Left ventricle myocardium superior (tissue), 1 donor: ENCODE data around the gene ZMYM2. TPM values are rescaled to one million over a fixed set of nuclear protein-coding genes. Genes with fewer than 3 reads are reported as not detected.
"Not testable (repeated sequence)": the region's sequence is repeated elsewhere in the genome, so short reads cannot be mapped to it uniquely, and the experiment has no call there.

Source experiments
- ATAC-seq: fragments of 200-7000 bp; cut with Tn5 transposase; one replicate; pipeline ENCODE4 v1.9.1; 2020; ENCODE audit warnings: mild to moderate bottlenecking, moderate library complexity
- DNase-seq: peaks from one replicate; pipeline ENCODE4 v3.0.0-alpha.2; 2020
- intact Hi-C: fragments of 100-400 bp; cut with micrococcal nuclease; formaldehyde crosslinking; loops from one replicate; pipeline ENCODE4 v1.11.0; 2022
- total RNA-seq: library from RNA; stranded (reverse); fragmentation: NEBNext Ultra II Directional; extraction: Animal tissue kit (Norgen Biotek cat#: 25700); gene quantifications from one replicate; pipeline ENCODE4 v1.2.1, GENCODE V29; 2021
- donor health status: DM: no; HTN: yes; CAD: no; lungs with severe emphysema.

ZMYM2 gene
- total RNA-seq, 1 donor from 2014 or later = 49.8 TPM

DNA sequence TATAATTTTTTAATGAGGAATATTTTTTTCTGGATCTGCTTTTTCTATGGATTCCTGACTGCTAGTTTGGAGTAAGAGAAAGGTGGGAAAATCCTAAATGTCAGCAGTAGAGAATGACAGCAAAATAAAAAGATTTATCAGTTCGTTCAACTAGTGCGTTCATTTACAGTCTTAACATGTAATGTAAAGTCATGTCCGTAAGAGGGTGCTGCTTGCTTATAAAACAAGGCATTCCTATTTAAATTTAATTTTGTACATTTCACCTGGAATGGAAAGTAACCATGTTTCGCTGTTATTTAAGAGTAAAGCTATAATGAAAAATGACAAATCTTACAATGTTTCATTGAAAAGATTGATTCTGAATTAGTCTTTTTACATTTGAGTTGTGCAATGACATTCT, 76.6 kb downstream of the ZMYM2 start:
- ATAC-seq (no peak), DNase-seq (no peak)
- intact Hi-C loops = no loop called here

DNA sequence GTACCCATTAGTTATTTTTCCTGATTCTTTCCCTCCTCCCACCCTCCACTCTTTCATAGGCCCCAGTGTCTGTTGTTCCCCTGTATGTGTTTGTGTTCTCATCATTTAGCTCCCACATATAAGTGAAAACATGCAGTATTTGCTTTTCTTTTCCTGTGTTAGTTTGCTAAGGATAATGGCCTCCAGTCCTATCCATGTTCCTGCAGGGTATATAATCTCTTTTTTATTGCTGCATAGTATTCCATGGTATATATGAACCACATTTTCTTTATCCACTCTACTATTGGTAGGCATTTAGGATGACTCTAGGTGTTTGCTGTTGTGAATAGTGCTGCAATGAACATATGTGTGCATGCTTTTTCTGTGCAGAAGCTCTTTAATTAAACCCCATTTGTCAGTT, 79.4 kb downstream of the ZMYM2 start:
- no peak for ATAC-seq
- intact Hi-C loops = no loop called here
- DNase-seq = no peak

DNA sequence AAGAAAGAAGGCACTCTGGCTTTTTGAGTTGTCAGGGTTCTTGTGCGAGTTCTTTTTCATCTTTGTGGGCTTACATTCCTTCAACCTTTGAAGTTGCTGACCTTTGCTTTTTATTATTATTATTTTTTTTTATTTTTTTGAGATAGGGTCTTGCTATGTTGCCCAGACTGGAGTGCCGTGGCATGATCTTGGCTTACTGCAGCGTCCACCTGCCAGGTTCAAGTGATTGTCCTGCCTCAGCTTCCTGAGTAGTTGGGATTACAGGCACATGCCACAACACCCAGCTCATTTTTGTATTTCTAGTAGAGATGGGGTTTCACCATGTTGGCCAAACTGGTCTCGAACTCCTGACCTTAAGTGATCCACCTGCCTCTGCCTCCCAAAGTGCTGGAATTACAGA, 84.1 kb downstream of the ZMYM2 start:
- DNase-seq, intact Hi-C loops, ATAC-seq: not testable (repeated sequence)

DNA sequence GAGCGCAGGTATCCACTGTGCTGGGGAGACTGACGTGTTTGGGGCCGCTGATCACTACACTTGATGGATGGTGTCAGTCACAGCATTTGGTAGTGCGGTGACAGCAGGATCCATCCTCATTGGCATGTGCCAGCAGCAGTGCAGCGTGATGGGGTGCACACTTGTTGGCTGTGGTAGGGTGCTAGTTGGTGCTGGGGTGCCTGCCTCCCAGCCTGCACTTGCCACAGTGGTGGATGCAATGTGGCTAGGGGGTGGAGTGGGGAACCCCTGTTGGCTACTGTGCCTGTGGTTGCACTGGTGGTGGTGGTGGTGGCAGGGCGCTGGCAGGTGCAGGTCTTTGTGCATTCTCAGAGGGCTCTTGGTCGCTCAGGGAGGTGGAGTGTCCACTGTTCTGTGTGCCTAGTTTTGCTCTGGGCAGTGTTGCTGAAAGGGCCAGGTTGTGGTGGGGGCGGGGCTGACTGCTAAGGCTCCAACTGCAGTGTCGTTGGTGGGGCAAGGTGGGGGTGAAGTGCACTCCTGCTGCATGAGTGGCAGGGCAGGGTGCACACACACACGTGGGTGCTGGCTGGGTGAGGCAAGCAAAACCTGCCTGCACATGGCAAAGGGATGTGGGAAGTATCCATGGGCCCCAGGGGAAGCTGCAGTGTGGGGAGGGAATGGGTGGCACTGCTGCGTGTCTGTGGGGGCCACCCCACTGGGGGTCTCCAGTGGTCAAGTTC, 84.8 kb downstream of the ZMYM2 start:
- ATAC-seq = peak; percentile 41
- DNase-seq = no peak

DNA sequence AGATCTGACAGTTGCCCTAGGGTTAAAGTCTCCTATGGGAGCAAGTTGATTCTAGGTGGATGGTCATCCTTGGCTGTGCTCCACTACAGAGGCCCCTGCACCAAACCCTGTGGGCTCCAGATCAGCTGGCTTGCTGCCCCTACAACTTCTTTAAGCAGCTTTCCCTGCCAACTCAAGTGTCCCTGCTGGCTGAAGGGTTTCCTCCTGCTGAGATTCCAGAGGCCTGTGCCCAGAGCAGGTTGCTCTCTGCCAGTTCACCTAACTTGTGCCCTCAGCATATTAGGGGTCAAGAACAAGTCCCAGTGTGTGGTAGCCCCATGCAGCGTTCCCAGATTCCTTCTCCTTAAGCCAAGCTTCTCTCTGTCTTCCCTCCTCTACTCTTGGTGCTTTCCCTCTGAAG, 85.6 kb downstream of the ZMYM2 start:
- DNase-seq = no peak
- ATAC-seq = peak; percentile 41
- intact Hi-C loops = no loop called here

More for the DNA sequence above, 84.8 kb downstream of the ZMYM2 start:
- intact Hi-C loops = no loop called here

DNA sequence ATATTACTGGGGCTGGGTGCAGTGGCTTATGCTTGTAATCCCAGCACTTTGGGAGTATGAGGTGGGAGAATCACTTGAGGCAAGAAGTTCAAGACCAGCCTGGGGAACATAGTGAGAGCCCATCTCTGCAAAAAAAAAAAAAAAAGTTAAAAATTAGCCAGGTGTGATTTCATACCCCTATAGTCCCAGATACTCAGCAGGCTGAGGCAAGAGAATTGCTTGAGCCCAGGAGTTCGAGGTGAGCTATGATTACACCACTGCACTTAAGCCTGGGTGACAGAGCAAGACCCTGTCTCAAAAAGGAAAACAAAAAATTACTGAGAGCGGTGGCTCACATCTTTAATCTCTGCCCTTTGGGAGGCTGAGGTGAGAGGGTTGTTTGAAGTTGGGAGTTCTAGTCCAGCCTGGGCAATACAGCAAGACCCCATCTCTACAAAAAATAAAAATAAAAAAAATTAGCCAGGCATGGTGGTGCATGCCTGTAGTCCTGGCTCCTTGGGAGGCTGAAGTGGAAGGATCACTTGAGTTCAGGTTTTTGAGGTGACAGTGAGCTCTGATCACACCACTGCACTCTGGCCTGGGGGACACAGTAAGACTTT, 87.5 kb downstream of the ZMYM2 start:
- no peak for DNase-seq
- no peak for ATAC-seq
- intact Hi-C loops = no loop called here

DNA sequence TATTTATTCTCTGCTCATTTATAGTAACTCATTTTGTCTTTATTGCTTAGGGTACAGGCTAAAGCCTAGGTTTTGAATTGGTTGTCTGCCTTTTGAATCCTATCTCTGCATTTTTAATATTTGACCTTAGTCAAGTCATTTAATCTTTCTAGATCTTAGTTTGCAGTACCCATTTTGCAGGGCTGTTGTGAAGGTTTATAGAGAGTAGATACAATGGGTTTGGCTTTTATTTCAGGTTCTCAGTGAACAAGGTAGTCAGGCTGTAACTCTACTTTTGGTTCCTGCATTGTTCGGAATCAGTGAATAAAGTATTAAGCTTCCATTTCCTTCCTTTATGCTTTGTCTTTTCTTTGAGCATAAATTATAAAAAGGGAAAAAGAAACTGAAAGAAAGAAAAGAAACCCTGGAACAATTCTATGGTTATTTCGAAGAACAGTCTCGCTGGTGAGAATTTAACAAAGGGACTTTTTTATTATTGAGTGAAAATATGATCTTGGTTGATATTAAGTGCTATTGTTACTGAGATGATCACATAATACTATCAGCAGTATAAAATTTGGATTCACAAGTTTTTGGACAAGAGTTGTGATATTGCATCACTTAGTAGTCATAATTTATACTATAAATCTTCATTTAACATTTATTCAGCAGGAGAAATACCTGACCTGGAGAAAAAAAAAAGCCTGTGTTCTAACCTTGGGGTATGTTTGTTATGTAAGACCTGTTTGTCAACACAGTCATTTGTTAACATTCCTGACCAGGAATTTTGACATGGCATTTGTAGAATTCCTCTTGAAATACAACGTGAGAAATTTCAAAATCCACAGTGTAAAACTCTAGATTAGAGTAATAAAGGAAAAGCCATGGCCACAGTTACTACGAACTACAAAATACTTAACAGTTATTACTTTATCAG, 91.3 kb downstream of the ZMYM2 start:
- ATAC-seq (no peak), DNase-seq (no peak)
- intact Hi-C loops = no loop called here

DNA sequence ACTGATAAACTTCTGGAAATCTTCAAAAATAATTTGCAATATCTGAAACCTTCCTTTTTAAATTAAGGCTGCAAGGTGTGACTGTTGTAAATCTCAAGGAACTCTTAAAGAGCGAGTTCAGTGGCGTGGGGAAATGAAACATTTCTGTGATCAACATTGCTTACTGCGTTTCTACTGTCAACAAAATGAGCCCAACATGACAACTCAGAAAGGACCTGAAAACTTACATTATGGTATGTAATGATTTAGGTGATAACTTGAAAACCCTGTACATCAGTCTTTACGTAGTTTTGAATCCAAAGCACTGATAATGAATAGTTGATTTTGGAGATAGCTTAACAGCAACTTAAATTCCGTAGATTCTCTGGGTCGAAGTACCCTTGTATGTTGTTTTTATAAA, 92.8 kb downstream of the ZMYM2 start:
- no peak for ATAC-seq
- no peak for DNase-seq
- intact Hi-C loops = no loop called here

DNA sequence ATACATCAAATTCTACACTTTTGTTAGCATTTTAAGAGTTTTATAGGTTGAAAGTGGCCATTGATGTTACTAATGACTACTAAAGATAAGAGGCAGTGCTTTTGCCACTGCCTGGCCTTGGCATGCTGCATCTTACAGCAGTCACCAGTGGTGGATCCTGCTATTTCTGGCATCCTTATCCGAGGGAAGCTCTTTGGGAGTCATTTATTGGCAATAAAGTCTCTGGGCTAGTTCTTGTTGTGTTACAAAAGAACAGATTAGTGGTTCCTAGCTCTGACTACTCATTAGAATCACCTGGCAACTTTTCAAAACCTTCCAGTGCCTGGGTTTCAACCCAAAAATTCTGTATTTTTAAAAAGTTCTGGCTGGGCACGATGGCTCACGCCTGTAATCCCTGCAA, 94.5 kb downstream of the ZMYM2 start:
- ATAC-seq = peak; percentile 94
- peak; percentile 54 for DNase-seq
- intact Hi-C loops = no loop called here

DNA sequence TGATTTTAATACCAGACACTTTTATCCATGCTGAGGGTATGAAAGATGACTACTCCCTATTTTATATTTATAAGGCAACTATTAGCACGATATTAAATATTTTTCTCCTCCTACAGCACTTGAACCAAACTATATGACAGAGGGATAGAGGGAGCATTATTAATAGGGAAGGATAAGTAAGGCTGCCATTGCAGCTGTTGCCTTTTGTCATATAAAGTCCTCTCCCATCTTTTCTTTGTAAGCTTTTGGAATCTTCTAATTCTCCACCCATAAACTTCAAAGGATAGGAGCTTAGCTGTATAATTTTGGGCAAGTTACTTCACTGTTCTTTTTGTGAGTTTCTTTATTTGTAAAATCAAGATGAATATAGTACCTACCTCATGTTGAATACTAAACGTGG, 95.4 kb downstream of the ZMYM2 start:
- intact Hi-C loops = no loop called here
- DNase-seq (no peak), ATAC-seq (no peak)

DNA sequence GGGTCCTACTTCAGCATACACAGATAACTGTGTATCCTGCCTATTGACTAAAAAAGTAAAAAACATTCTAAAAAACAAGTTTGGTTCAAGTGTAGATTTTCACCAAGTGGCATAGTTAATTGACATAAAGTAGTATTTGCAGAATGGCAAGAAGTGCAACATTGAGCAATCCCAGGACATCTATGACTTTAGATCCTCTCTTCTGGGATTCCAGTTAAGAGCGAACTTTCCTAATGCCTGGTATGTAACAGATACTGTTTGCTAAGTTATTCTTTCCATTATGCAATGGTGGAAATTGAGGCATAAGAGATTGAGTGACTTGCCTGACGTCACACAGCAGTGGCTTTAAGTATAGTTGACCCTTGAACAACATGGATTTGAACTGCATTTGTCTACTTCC, 96.1 kb downstream of the ZMYM2 start:
- intact Hi-C loops = no loop called here
- DNase-seq (no peak), ATAC-seq (no peak)

DNA sequence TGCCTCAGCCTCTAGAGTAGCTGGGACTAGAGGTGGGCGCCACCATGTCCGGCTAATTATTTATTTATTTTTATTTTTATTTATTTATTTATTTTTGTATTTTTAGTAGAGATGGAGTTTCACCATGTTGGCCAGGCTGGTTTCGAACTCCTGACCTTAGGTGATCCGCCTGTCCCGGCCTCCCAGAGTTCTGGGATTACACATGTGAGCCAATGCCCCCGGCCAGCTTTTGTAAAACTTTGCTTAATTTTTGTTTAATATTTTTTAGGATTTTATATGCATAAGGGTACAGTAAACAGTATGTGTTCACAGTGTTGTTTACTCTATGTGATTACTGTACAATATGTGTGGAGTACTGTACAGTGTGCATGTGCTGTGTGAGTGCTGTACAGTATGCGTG, 98.7 kb downstream of the ZMYM2 start:
- intact Hi-C loops = no loop called here
- DNase-seq (no peak), ATAC-seq (no peak)

DNA sequence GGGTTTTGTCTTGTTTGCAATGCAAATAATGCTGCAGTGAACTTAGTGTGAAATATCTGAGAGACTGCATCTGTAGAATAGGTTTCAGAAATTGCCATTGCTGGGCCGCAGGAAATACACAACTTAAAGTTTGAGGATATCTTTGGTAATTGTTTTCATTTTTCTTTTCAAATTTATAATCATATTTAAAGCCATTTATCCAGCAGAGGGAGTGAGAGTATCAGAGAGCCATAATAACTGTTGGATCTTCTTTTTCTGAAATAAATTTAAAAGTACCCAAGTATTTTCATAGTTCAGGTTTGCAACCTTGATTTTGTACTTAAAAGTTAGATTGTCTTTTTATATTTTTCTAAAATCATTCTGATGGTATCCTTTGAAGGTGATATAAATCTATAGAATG, 99.4 kb downstream of the ZMYM2 start:
- DNase-seq = no peak
- intact Hi-C loops = no loop called here
- ATAC-seq = no peak

DNA sequence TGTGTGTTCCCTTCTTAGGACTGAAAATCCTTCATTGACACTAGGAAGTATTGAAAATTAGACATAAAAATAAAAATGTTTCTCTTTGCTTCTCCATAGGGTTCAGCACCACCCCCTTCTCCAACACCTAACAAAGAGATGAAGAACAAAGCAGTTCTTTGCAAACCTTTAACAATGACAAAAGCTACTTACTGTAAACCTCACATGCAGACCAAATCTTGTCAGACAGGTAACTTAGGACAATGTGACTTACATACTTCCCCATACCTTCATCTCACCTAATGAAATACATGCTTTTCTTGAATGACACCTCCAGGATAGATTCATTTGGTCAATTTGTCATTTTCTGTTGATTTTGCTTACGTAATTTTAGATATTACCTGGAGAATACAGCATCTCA, 99.9 kb downstream of the ZMYM2 start:
- DNase-seq (no peak), ATAC-seq (no peak)
- intact Hi-C loops = no loop called here

DNA sequence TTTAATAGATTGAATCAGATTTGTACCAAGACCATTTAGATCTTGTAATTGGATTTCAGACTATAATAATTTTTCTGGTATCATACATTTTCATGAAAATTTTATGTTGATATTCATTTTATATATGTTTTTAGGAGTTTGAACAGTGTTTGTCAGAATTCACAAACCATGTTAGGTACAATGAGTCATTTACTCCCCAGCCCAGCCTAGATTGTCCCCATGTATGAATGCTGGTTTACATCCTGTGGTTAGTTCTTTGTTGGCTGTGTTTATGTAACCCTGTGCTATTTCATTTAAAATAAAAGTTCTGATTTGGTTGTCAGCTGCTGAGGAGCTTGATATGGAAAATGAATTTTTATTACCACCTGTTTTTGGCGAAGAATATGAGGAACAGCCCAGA, 105.6 kb downstream of the ZMYM2 start:
- DNase-seq (no peak), ATAC-seq (no peak)
- intact Hi-C loops = no loop called here

DNA sequence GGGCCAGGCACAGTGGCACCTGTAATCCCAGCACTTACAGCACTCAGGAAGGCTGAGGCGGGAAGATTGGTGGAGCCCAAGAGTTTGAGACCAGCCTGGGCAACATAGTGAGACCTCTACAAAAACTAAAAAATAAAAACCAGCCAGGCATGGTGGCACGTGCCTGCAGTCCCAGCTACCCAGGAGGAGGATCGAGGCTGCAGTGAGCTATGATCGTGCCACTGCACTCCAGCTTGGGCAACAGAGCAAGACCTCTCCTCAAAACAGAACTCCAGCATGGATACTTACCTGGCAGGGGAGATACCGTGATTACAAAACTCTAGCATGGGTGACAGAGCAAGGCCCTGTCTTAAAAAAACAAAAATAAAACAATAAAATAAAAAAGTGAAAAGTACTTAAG, 107.0 kb downstream of the ZMYM2 start:
- ATAC-seq (no peak), DNase-seq (no peak)
- intact Hi-C loops = no loop called here

DNA sequence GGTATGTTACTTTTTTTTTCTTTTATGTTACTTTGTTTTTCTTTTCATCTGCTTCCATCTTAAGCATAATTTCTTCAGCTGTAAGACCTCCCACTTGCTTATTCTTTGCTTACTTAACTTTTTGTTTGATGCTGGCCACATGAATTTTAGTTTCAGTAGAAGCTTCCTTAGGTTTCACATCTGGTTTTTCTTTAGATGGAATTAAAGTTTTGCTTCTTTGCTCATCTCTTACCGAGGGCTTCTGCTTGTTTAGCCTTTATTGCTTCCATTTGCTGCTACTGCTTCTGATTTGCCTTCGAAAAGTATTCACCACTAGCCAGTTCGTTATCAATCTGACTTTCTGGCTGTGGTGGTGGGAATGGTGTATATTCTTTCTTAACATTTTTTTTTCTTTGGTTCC, 111.4 kb downstream of the ZMYM2 start:
- DNase-seq = no peak
- no peak for ATAC-seq
- intact Hi-C loops = no loop called here

DNA sequence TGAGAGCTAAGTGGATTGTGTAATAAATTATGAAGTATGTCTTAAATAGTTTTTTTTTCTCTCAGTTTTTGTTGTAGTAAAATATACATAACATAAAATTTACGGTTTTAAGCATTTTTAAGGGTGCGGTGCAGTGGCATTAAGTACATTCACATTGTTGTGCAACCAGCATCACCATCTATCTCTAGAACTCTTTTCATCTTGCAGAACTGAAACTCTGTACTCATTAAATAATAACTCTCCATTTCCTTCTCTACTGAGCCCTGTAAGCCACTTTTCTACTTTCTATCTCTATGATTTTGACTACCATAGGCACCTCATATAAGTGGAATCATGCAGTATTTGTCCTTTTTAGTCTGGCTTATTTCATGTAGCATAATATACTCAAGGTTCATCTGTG, 115.2 kb downstream of the ZMYM2 start:
- DNase-seq (no peak), ATAC-seq (peak; percentile 38)
- intact Hi-C loops = no loop called here

DNA sequence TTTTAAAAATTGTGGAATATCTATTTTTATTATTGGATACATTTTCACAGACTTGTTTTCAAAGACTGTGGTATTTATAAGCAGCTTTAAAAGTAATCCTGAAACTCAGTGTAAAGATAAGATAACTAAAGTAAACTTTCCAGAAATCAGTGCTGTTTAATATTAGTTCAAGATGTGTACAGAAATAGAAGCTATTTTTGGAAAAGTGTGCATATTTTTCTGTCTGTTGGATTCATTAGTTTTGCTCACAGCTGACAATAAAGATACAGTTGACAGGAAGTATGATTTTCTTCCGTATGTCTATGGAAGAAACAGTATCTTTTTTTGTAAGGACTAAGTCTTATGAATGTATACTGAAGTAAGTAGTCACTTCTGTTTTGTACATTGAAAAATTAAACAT, 116.4 kb downstream of the ZMYM2 start:
- DNase-seq (no peak), ATAC-seq (peak; percentile 21)
- intact Hi-C loops = no loop called here

DNA sequence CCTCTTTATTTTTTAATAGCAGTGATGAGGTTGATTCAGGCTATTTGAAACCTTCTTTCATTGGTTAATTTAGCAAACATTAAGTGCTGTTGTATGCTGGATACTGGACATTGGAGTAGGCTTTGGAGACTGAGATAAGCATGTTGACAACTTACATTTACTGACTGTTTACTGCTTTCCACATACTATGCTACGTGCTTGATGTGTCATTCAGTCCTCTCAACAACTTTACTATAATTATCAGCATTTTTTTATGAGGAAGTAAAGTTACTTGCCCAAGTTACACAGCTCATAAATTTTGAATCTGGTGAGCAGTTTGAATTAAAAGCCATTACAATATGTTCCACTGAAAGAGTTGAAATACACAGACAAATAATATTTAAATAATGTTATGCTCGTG, 118.6 kb downstream of the ZMYM2 start:
- DNase-seq (no peak), ATAC-seq (no peak)
- intact Hi-C loops = no loop called here
